ENCODE results near the gene NSMF.

Gene NSMF

DNA sequence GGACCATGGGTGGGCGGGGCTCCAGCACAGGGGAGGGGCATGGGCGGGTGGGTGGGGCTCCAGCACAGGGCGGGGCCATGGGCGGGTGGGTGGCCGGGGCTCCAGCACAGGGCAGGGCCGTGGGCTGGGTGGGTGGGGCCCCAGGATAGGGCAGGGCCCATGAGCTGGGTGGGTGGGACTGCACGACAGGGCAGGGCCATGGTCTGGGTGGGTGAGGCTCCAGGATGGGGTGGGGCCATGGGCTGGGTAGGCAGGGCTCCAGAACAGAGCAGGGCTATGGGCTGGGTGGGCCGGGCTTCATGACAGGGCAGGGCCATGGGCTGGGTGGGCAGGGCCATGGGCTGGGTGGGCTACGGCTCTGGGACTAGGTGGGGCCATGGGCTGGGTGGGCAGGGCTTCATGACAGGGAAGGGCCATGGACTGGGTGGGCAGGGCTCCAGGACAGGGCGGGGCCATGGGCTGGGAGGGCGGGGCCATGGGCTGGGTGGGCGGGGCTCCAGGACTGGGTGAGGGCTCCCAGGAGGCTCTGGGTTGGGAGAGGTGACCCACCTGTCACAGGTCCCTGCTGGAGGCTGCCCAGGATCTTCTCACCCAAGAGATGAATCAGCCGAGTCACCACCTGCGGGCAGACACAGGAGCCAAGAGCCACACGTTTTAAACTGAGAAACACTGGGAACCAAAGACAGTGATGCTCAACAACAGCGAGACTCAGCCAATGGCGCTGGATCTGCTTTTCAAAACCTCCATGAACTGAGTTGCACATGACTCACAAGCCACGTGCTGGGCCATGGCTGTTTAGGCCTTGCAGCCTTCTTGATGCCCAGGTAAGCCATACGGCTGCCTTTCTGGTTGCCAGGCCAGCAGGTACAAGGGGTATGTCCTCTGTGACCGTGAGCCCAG, 33.6 kb upstream of the NSMF start:
- DNase-seq (ENCODE audit: low read depth, low spot score) = no peak
- H3K27ac ChIP-seq = no peak overlapping the region

GRCh38 chr9:137491735-137492432, 32.8 kb upstream of the NSMF start:
- H3K27ac ChIP-seq = no peak overlapping the region
- no peak for DNase-seq (ENCODE audit: low read depth, low spot score)

DNA sequence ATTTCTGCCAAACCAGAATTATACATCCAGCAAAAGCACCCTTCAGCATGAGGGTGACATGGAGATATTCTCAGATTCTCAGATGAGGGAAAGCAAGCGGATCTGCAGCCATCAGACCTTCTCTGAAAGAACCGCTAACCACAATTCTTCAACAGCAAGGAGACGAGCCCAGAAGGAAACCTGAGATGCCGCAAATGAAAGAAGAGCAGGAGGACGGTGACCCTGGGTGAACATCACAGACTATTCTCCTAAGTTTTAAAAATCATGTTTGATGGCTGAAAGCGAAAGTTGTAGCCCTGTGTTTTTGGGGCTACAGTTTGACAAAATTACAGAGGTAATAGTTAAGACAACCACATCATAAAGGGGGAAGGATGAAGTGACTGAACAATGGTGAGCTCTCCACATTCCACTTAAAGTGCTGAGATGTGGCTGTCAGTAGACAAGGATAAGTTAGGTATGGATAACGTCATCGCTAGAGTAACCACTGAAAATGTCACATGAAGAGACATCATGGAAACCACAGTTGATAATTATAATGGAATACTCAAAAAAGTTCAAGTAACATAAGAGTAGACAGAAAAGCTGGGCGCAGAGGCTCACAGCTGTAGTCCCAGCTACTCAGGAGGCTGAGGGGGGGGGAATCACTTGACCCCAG, 31.5 kb upstream of the NSMF start:
- DNase-seq (ENCODE audit: low read depth, low spot score) = no peak

GRCh38 chr9:137488906-137489305, 29.8 kb upstream of the NSMF start:
- DNase-seq (ENCODE audit: low read depth, low spot score) = no peak
- no peak overlapping the region for H3K27ac ChIP-seq

More for the DNA sequence above, 31.5 kb upstream of the NSMF start:
- H3K27ac ChIP-seq = no peak overlapping the region

- no peak for DNase-seq (ENCODE audit: low read depth, low spot score)
- H3K27ac ChIP-seq = no peak overlapping the region
These were observed 29.2 kb upstream of the NSMF start for GRCh38 chr9:137488327-137488653.

DNA sequence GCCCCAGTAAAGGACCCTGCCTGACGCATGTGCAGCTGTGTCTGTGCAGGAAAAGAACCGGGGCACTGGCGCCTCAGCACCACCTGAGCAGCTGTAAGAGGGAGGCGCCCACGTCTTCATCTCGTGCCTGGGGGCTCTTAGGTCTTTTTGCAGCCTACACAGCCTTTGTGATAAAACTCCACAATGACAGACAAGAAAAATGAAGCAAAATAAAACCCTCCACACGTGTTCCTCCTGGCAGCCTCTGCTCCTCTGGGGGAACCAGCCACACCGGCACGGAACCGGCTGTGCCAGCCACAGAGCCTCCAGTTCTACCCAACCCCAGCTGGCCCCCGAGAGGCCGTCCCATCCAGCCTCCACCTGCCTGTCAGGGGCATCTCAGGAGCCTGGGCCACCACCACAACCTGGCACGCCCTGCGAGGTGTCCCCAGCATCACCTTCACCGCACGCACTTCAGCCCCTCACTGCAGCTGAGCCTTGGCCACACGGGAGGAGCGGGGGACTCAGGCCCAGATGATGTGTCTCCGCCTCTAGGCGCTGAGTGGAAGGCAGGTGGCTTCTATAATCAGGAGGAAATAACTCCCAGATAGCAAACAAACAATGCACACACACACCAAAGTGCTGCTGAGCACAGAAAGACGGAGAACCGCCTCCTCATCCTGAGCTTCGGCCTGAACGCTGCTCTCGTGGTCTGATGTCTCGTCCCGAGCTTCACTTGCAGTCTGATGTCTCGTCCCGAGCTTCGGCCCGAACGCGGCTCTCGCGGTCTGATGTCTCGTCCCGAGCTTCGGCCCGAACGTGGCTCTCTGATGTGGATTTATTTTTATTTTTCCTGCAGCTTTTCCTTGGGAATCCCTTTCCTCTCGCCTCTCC, 28.6 kb upstream of the NSMF start:
- no peak overlapping the region for H3K27ac ChIP-seq
- DNase-seq (ENCODE audit: low read depth, low spot score) = no peak

DNA sequence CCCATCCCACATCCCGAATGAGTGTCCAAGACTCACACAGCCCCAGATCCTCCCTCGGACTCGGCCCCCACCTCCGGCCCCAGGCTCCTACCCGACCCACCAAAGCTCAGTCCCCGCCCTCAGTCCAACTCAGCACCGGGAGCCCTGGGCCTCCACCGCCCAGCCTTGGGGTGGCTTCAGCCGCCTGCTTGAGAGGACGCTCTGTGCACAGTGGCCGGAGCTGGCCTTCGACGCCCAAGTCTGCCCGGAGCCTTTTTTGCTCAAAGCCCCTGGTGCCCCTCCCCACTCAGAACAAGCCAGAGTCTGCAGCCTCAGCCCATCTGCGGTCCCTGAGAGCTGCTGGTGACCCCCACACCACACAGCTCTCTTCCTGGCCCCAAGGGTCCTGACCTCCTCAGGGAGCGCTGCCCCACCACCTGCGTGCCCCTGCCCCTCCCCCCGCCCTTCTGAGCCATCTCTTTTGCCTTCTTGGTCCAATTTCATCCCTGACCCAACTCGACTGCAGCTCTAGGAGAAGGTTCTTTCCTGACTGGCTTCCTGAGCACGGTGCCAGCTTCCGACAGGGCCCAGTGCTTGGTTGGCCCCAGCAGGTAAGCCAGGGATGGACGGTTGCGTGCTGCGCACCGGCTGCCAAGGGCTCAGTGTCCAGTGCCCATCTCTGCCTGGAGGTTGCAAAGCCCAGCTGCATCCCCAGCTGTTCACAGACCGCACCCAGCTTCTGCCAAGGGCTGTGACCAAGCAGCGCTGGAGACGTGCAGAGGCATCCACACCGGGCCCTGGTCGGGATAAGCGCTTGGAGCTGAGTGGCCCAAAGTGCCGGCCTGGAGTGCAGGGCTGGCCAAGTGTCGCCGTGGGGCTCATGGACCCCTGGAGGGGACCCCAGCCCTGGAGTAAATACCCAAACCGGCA, 27.7 kb upstream of the NSMF start:
- H3K27ac ChIP-seq = no peak overlapping the region
- DNase-seq (ENCODE audit: low read depth, low spot score) = no peak

DNA sequence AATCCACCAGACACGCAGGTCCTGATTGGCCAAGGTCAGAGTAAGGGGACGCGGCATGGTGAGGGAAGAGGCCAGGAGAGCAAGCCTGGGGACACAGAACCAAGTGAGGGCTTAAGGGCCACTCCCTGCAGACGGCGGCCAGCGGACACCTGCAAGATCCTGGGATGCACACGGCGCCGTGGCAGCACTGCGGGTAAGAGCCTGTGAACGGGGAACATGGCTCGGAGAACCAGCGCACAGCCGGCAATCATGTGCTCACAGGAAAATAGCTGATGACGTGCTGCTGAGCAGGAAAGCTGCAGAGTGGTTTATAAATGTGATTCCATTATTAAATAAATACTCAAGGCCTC, 27.0 kb upstream of the NSMF start:
- DNase-seq (ENCODE audit: low read depth, low spot score) = no peak
- H3K27ac ChIP-seq = no peak overlapping the region

- H3K27ac ChIP-seq = no peak overlapping the region
- no peak for DNase-seq (ENCODE audit: low read depth, low spot score)
These were observed 26.4 kb upstream of the NSMF start for GRCh38 chr9:137485343-137486140.

DNA sequence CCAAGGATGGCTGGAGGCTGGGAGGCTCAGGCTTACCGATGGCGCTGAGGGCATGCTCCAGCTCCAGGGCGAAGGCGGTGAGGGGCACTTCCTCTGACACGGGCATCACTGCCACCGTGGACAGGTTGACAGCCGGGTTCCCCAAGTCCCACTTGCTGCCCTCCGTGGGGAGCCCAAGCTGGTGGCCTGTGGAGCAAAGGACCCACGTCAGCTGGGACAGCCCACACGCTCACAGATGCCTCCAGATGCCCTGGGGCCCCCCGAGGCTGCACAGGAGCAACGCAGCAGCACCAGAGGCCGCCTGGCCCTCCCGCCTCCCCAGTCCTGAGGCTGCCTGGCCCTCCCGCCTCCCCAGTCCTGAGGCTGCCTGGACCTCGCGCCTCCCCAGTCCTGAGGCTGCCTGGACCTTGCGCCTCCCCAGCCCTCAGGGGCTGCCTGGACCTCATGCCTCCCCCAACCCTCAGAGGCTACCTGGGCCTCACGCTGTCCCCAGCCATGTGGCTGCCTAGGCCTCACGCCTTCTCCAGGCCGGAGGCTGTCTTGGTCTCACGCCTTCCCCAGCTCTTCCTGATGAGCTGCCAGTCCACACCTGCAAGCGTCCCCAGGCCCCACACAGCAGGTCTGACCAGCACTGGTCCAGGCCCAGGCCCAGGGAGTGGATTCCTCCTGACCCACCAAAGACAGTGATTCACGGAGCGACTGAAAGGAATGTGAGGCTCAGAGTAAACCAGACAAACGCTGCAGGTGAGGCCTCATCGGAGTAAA, 25.6 kb upstream of the NSMF start:
- DNase-seq (ENCODE audit: low read depth, low spot score) = no peak
- H3K27ac ChIP-seq = no peak overlapping the region

DNA sequence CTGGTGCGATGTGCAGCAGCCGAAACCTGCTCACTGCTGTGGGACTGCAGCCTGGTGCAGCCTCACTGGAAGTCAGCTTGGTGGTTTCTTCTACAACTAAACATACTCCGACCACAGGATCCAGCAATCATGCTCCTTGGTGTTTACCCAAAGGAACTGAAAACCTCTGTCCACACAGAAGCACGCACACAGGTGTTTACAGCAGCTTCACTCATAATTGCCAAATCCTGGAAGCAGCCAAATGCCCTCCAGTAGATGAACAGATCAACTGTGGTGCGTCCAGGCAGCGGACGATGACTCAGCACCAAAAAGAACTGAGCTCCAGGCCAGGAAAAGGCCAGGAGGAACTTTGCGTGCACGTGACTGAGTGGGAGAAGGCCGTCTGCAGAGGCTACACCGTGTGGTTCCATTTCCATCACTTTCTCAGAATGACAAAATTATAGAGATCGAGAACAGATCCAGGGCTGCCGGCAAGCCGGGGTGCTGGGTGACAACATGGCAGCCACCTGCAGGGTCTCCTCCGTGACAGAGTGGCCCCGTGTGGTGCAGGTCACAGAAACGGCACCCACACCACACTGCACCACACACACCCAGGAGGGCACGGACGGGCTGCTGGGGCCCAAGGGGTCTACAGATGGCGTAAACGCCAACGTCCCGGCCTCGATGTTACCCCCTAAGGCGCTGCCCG, 23.1 kb upstream of the NSMF start:
- no peak overlapping the region for H3K27ac ChIP-seq
- peak; percentile 45 for DNase-seq (ENCODE audit: low read depth, low spot score)

DNA sequence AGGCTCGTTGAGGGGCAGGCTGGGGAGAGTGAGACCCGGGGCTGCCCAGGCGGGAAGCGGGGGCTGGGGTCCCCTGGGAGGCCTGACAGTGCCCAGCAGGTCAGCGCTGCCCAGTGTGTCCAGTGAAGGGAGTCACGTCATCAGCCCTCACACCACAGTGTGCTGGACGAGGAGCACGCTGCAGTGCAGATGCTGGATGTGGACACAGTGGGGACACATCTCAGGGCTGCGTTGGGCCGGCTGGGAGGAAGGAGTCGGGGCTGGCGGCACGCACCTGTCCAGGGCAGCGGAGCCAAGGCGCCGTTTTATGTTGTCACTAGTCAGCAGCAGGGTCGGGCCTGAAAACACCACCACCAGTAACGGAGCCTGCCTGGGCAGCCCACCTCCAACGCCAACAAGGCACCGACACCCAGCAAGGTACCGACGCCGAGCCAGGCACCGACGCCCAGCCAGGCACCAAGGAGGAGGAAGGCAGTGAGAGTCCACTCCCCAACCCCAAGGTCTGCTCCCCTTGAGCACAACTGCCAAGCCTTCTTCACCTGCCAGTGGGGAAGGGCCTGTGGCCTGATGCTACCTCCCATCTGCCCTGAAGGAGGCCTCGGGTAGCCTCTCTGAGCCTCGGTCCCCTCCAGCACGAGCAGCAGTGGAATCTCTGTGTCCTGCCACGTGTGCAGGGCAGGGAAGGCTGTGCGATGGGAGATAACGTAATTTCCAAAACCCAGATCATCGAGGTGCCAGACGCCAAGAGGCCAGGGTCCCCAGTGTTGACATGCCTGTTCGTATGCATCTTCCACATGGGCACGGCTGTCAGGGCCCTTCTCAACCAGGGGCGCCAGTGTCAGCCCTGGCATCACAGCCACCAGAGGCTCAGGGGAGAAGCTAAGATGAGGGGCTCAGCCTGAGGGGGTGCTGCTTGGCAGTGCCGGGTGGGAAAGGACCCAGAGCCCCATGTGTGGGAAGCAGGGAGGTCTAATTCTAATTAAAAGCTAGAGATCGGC, 21.9 kb upstream of the NSMF start:
- H3K27ac ChIP-seq = no peak overlapping the region
- no peak for DNase-seq (ENCODE audit: low read depth, low spot score)

GRCh38 chr9:137479892-137480685, 21.0 kb upstream of the NSMF start:
- no peak overlapping the region for H3K27ac ChIP-seq
- no peak for DNase-seq (ENCODE audit: low read depth, low spot score)

GRCh38 chr9:137478962-137479861, 20.1 kb upstream of the NSMF start:
- H3K27ac ChIP-seq = no peak overlapping the region
- no peak for DNase-seq (ENCODE audit: low read depth, low spot score)
